ENCODE data around the gene ARMC7. TPM values are rescaled to one million over a fixed set of nuclear protein-coding genes. Genes with fewer than 3 reads are reported as not detected.

Gene ARMC7
- total and polyA plus RNA-seq, 10 of the 15 experiments (the other 5 are each of a cell fraction or from before 2014, with no cell fraction given): 1.5 to 19.8 (median 6.3) TPM

DNA sequence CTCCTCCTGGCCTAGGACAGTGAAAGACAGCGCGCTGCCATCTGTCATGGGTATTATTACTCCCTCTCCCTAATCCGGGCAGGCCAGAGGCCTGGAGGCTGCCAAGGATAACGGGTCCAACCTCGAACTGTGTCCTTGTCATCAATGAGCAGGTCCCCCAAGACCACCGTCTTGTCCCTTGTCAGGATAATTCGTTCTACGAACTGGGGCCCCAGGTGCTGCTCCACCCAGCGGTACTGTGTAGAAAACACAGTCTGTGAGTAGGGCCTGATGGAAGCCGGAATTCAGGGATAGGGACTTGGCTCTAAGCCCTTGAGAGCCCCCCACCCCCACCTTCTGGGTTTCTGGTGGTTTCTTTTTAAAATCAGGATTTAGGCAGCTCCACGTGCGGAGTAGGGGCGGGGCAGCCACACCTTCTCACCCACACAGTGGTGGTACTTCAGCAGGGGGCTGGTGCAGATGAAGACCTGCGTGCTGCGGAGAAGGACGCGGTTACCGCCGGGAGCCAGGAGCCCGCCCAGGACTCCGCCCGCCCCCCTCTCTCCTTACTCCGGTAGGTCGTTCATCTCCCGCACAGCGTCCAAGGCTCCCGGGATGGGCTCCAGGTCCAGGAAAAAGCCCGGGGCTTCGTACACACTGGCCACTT, 21.0 kb downstream of the ARMC7 start (continued):
- peak; percentile 55 to 69 (median 59) for TF ChIP-seq CTCF (IDR thresholded peaks at IDR 0.05 in 2 of 3, conservative IDR thresholded peaks at IDR 0.05 in 1 of 3; ENCODE audit: control insufficient read depth in 2 of 3, extremely low read depth in 1 of 3, insufficient read depth in 1 of 3, low read depth in 3 of 3, low read length in 3 of 3)

- Histone ChIP-seq H3K9ac (ENCODE audit: control insufficient read depth, insufficient read depth, low read length) (peak within 1 kb of the TSS; percentile 75), H4K20me1 (ENCODE audit: control insufficient read depth, insufficient read depth) (no peaks in the 10 kb centered on the region), H3K9me3 (replicated peaks; ENCODE audit: control insufficient read depth, insufficient read depth, low read length) (no peaks in the 10 kb centered on the region), H3K4me1 (ENCODE audit: control insufficient read depth, insufficient read depth, low read length) (peaks cover 14% of the 10 kb centered on the region), H3K4me2 (ENCODE audit: control insufficient read depth, insufficient read depth) (peak within 1 kb of the TSS; percentile 94), H3K27ac (ENCODE audit: control insufficient read depth, insufficient read depth) (peak within 1 kb of the TSS; percentile 82), H2AFZ (ENCODE audit: control insufficient read depth, low read depth, low read length) (peak within 1 kb of the TSS; percentile 90), H3K27me3 (replicated peaks in 1 of 2; ENCODE audit: control insufficient read depth in 2 of 2, insufficient read depth in 2 of 2, low read length in 1 of 2) (no peaks in the 10 kb centered on the region), H3K79me2 (ENCODE audit: control insufficient read depth, insufficient read depth, low read length) (peaks cover 21% of the 10 kb centered on the region), H3K4me3 (peak within 1 kb of the TSS; percentile 74), H3K36me3 (ENCODE audit: control insufficient read depth in 2 of 2, insufficient read depth in 2 of 2, low read length in 1 of 2) (peaks cover 3 to 6% of the 10 kb centered on the region in 2 experiments; a peak in 3 of 4 replicates)
- in situ Hi-C loops (cut with MboI): no loop called here
- ChIA-PET CTCF (interaction anchor here (0.6 to 9.3 kb wide), 26 partner anchors 12 to 170 kb away, joined by 3 to 167 read pairs (median 4); partner anchors contain the start of gene NUP85), SMC1A (ENCODE audit: uncharacterized antibody, unreplicated experiment) (interaction anchor here (0.6 to 6.1 kb wide), 10 partner anchors 16 to 1360 kb away, joined by 3 to 77 read pairs (median 4); partner anchors contain the start of gene MRPL58), RAD21 (ENCODE audit: unreplicated experiment) (interaction anchor here (0.5 to 4.7 kb wide), 14 partner anchors 14 to 170 kb away, joined by 3 to 70 read pairs (median 4); no protein-coding TSS in a partner anchor), POLR2A (interaction anchor here (0.5 to 6.2 kb wide), 13 partner anchors 8 to 137 kb away, joined by 3 to 53 read pairs (median 3); partner anchors contain the start of gene ARMC7)
- FAIRE-seq: peak; percentile 52
- no peak for DNase-seq (ENCODE audit: low read depth, low spot score)
- under 1% methylated on average over 65 of the region's 82 CpGs for WGBS (ENCODE audit: insufficient coverage, insufficient replicate concordance, low lambda C conversion rate, missing lambda C conversion rate)
- BruUV-seq (replicated peaks): no TSS peak
- ATAC-seq: peak; percentile 96
- intact Hi-C loops (cut with micrococcal nuclease; ENCODE audit: unreplicated experiment): loop anchor here (1.0 to 2.0 kb wide), 2 partner anchors 17 to 77 kb away; no protein-coding TSS in a partner anchor
- peak; percentile 86 for TF ChIP-seq YY1 (IDR thresholded peaks at IDR 0.05; ENCODE audit: low read depth, low read length)
- TF ChIP-seq RUNX3 (IDR thresholded peaks at IDR 0.05; ENCODE audit: low read length): peak; percentile 82
- no peak; the same call in 1 of the 2 replicates for TF ChIP-seq TBL1XR1 (IDR thresholded peaks at IDR 0.05; ENCODE audit: low read depth, low read length)
- TF ChIP-seq MAX (IDR thresholded peaks at IDR 0.05; ENCODE audit: low read depth, low read length): peak; percentile 84
- peak; percentile 100 for TF ChIP-seq LARP7 (IDR thresholded peaks at IDR 0.05)
- peak; percentile 47; the same call in 1 of the 2 replicates for TF ChIP-seq SMAD5 (IDR thresholded peaks at IDR 0.05; ENCODE audit: low read depth)
- TF ChIP-seq MYC (IDR thresholded peaks at IDR 0.05; ENCODE audit: insufficient read depth, insufficient read length, insufficient replicate concordance, low read length, severe bottlenecking): peak; percentile 82
- TF ChIP-seq CREB1 (IDR thresholded peaks at IDR 0.05; ENCODE audit: low read depth): no peak; the same call in 1 of the 2 replicates
- peak; percentile 92 for TF ChIP-seq BACH1 (IDR thresholded peaks at IDR 0.05; ENCODE audit: borderline replicate concordance)
- TF ChIP-seq, protein P1, sequence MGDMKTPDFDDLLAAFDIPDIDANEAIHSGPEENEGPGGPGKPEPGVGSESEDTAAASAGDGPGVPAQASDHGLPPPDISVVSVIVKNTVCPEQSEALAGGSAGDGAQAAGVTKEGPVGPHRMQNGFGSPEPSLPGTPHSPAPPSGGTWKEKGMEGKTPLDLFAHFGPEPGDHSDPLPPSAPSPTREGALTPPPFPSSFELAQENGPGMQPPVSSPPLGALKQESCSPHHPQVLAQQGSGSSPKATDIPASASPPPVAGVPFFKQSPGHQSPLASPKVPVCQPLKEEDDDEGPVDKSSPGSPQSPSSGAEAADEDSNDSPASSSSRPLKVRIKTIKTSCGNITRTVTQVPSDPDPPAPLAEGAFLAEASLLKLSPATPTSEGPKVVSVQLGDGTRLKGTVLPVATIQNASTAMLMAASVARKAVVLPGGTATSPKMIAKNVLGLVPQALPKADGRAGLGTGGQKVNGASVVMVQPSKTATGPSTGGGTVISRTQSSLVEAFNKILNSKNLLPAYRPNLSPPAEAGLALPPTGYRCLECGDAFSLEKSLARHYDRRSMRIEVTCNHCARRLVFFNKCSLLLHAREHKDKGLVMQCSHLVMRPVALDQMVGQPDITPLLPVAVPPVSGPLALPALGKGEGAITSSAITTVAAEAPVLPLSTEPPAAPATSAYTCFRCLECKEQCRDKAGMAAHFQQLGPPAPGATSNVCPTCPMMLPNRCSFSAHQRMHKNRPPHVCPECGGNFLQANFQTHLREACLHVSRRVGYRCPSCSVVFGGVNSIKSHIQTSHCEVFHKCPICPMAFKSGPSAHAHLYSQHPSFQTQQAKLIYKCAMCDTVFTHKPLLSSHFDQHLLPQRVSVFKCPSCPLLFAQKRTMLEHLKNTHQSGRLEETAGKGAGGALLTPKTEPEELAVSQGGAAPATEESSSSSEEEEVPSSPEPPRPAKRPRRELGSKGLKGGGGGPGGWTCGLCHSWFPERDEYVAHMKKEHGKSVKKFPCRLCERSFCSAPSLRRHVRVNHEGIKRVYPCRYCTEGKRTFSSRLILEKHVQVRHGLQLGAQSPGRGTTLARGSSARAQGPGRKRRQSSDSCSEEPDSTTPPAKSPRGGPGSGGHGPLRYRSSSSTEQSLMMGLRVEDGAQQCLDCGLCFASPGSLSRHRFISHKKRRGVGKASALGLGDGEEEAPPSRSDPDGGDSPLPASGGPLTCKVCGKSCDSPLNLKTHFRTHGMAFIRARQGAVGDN (IDR thresholded peaks at IDR 0.05): peak; percentile 95
These were observed 21.7 kb downstream of the ARMC7 start, which contains the start of gene NT5C for GRCh38 chr17:75131278-75132017. Gene NT5C (minus strand): TSS chr17:75131742. CDS start chr17:75131707, 35 bp downstream.

Data from GM12878 (cell line).